Mucosa of rectum (tissue), 2 donors: ENCODE measurements around the gene WDR33.
A peak's percentile ranks its signal among the peaks of the same experiment; 100 is the strongest.

ENCODE experiments used
- H3K27ac ChIP-seq, 2 donors: one replicate each; pipeline ENCODE4 v1.7.0; 2013; ENCODE audit warnings: inconsistent platforms in 2 of 2, low read depth in 2 of 2, low read length in 2 of 2
- H3K27me3 ChIP-seq, 2 donors: one replicate each; pipeline ENCODE4 v1.7.0; 2013; ENCODE audit warnings: low read length in 2 of 2; ENCODE audit not compliant: control insufficient read depth in 2 of 2, insufficient read depth in 2 of 2
- H3K36me3 ChIP-seq, 2 donors: one replicate each; pipeline ENCODE4 v1.7.0; 2013; ENCODE audit warnings: low read length in 2 of 2; ENCODE audit not compliant: control insufficient read depth in 2 of 2, insufficient read depth in 2 of 2
- H3K4me1 ChIP-seq, 2 donors: one replicate each; pipeline ENCODE4 v1.7.0; 2013; ENCODE audit warnings: low read length in 2 of 2, mild to moderate bottlenecking in 1 of 2; ENCODE audit not compliant: control insufficient read depth in 2 of 2, insufficient read depth in 2 of 2
- H3K4me3 ChIP-seq, 2 donors: one replicate each; pipeline ENCODE4 v1.7.0; 2013; ENCODE audit warnings: low read length in 2 of 2
- H3K9ac ChIP-seq, 2 donors: one replicate each; pipeline ENCODE4 v1.7.0; 2013; ENCODE audit warnings: low read length in 2 of 2, low read depth in 1 of 2, mild to moderate bottlenecking in 1 of 2
- H3K9me3 ChIP-seq, 2 donors: one replicate each; pipeline ENCODE4 v1.7.0; 2013; ENCODE audit warnings: low read length in 2 of 2; ENCODE audit not compliant: control insufficient read depth in 2 of 2
- donor health status: healthy.
- donor health status: Normal muscosa, but diverticular disease.

WDR33 gene

GRCh38 chr2:127651381-127651809 lies 159.6 kb downstream of the WDR33 start:
- Histone ChIP-seq H3K27me3 (no peaks in the 10 kb centered on the region), H3K4me1 (peaks cover 0 to 13% of the 10 kb centered on the region in 2 donors), H3K9ac (no peak overlapping the region), H3K36me3 (no peaks in the 10 kb centered on the region), H3K27ac (peak overlapping the region; percentile 3 to 52), H3K4me3 (no peak overlapping the region), H3K9me3 (no peaks in the 10 kb centered on the region)
